ENCODE data around the gene MYO7B. TPM values are rescaled to one million over a fixed set of nuclear protein-coding genes. Genes with fewer than 3 reads are reported as not detected.

The MYO7B gene
- total and polyA plus RNA-seq, 9 of the 15 experiments (the other 6 are each of a cell fraction or from before 2014, with no cell fraction given): 0.08 TPM; not detected in 8

DNA sequence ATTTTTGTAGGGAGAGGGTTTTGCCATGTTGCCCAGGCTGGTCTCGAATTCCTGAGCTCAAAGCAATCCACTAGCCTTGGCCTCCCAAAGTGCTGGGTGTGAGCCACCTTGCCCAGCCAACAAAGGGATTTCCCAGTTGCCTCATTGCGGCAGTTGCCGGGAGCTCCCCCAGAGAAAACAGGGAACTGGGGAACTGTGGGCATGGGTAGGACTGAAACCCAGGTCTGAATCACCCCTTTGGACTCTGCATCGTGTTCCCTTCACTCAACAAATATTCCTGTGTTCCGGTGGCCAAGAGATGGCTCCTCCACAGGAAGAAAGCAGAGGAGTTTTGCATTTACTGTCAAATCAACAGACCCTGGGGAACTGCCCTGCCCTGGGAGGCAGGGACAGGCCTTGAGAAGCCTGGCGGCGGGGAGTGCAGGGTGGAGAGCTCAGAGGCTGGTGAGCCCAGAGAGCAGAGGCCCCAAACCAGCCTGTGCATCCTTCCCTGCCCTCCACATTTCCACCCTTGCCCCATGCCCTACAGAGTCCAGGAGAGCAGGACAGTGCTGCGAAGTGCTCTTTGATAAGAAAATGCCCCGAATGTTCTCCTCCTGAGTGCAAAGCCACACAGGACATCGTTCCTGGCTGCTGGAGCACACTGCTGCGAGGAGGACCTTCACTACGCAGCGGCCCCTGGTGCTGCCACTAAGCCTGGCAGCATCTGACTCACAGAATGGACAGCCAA is 24.9 kb downstream of the MYO7B start:
- ChIA-PET POLR2A (no interaction called here), CTCF (ENCODE audit: low intra/inter-chr PET ratio) (no interaction called here)
- H3K36me3 ChIP-seq (ENCODE audit: control insufficient read depth, insufficient read depth, low read length): no peaks in the 10 kb centered on the region
- ATAC-seq (no peak; the same call in none of the 3 replicates), FAIRE-seq (no peak), DNase-seq (ENCODE audit: extremely low read depth in 1 of 4, low spot score in 3 of 4) (no peak)
- H3K9ac ChIP-seq (ENCODE audit: insufficient read depth in 1 of 2, low read depth in 2 of 2, low read length in 2 of 2): peak overlapping the region in 1 of 2 experiments; percentile 8; a peak in 1 of 4 replicates
- no peak overlapping the region for H3K4me3 ChIP-seq
- 0 out of 5 replicates have a peak, but pooled peaks cover 0 to 3% of the 10 kb centered on the region in 2 experiments for H3K4me1 ChIP-seq (replicated peaks in 1 of 2; ENCODE audit: control insufficient read depth in 2 of 2, insufficient read depth in 2 of 2, low read length in 2 of 2)
- no peaks in the 10 kb centered on the region for H3K9me3 ChIP-seq (replicated peaks; ENCODE audit: control insufficient read depth, insufficient read depth, low read depth, low read length)
- intact Hi-C loops (cut with micrococcal nuclease) (no loop called here), in situ Hi-C loops (cut with MboI) (no loop called here)
- BruUV-seq (replicated peaks): no TSS peak
- H3K4me2 ChIP-seq (ENCODE audit: insufficient read depth, low read length): no peak overlapping the region
- no peaks in the 10 kb centered on the region for H3K9me1 ChIP-seq (ENCODE audit: control insufficient read depth, insufficient read depth, low read length)
- TF ChIP-seq ZNF696 (CRISPR knock-in tag; conservative IDR thresholded peaks at IDR 0.05) (no peak), ZNF3 (CRISPR knock-in tag; IDR thresholded peaks at IDR 0.05) (no peak), ZNF589 (CRISPR knock-in tag; IDR thresholded peaks at IDR 0.05; ENCODE audit: low read depth) (no peak), CBFA2T2 (conservative IDR thresholded peaks at IDR 0.05) (no peak), MTA2 (IDR thresholded peaks at IDR 0.05; ENCODE audit: low read depth) (no peak), ZNF175 (CRISPR knock-in tag; IDR thresholded peaks at IDR 0.05; ENCODE audit: low read depth) (no peak), BMI1 (IDR thresholded peaks at IDR 0.05; ENCODE audit: low read length) (no peak), PURB (CRISPR knock-in tag; IDR thresholded peaks at IDR 0.05; ENCODE audit: low read depth) (no peak), TBL1XR1 (IDR thresholded peaks at IDR 0.05; ENCODE audit: low read length in 2 of 2) (no peak), SRSF9 (IDR thresholded peaks at IDR 0.05; ENCODE audit: borderline replicate concordance, low read depth, low read length) (no peak), ZNF239 (CRISPR knock-in tag; IDR thresholded peaks at IDR 0.05) (no peak), PCBP1 (IDR thresholded peaks at IDR 0.05; ENCODE audit: low read depth, low read length, poor library complexity, severe bottlenecking) (no peak), ZBTB8A (IDR thresholded peaks at IDR 0.05; ENCODE audit: partially characterized antibody) (no peak), ZNF586 (CRISPR knock-in tag; conservative IDR thresholded peaks at IDR 0.05) (no peak), NR2C2 (CRISPR knock-in tag; IDR thresholded peaks at IDR 0.05) (no peak), NR2C2 (tag; IDR thresholded peaks at IDR 0.05) (no peak)
- TF ChIP-seq, protein P1, sequence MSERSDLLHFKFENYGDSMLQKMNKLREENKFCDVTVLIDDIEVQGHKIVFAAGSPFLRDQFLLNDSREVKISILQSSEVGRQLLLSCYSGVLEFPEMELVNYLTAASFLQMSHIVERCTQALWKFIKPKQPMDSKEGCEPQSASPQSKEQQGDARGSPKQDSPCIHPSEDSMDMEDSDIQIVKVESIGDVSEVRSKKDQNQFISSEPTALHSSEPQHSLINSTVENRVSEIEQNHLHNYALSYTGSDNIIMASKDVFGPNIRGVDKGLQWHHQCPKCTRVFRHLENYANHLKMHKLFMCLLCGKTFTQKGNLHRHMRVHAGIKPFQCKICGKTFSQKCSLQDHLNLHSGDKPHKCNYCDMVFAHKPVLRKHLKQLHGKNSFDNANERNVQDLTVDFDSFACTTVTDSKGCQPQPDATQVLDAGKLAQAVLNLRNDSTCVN (CRISPR knock-in tag; IDR thresholded peaks at IDR 0.05): no peak
- TF ChIP-seq, protein P2, sequence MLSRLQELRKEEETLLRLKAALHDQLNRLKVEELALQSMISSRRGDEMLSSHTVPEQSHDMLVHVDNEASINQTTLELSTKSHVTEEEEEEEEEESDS (CRISPR knock-in tag; IDR thresholded peaks at IDR 0.05): no peak
- TF ChIP-seq, protein P3, sequence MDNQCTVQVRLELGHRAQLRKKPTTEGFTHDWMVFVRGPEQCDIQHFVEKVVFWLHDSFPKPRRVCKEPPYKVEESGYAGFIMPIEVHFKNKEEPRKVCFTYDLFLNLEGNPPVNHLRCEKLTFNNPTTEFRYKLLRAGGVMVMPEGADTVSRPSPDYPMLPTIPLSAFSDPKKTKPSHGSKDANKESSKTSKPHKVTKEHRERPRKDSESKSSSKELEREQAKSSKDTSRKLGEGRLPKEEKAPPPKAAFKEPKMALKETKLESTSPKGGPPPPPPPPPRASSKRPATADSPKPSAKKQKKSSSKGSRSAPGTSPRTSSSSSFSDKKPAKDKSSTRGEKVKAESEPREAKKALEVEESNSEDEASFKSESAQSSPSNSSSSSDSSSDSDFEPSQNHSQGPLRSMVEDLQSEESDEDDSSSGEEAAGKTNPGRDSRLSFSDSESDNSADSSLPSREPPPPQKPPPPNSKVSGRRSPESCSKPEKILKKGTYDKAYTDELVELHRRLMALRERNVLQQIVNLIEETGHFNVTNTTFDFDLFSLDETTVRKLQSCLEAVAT (IDR thresholded peaks at IDR 0.05): no peak
- TF ChIP-seq, protein P4, sequence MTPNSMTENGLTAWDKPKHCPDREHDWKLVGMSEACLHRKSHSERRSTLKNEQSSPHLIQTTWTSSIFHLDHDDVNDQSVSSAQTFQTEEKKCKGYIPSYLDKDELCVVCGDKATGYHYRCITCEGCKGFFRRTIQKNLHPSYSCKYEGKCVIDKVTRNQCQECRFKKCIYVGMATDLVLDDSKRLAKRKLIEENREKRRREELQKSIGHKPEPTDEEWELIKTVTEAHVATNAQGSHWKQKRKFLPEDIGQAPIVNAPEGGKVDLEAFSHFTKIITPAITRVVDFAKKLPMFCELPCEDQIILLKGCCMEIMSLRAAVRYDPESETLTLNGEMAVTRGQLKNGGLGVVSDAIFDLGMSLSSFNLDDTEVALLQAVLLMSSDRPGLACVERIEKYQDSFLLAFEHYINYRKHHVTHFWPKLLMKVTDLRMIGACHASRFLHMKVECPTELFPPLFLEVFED (CRISPR knock-in tag; conservative IDR thresholded peaks at IDR 0.05): no peak
- H2AFZ ChIP-seq (ENCODE audit: low read depth, low read length): no peak overlapping the region
- no peaks in the 10 kb centered on the region for H3K79me2 ChIP-seq (ENCODE audit: control insufficient read depth, insufficient read depth, low read length)
- WGBS (ENCODE audit: insufficient coverage, low coverage, missing lambda C conversion rate): 5% methylated on average over 13 of the region's 13 CpGs
- no peak overlapping the region for H3K27ac ChIP-seq (ENCODE audit: extremely low read depth, low read depth, low read length)
- H3K27me3 ChIP-seq (ENCODE audit: control insufficient read depth in 2 of 2, insufficient read depth in 2 of 2, low read length in 2 of 2): peaks cover 34 to 59% of the 10 kb centered on the region in 2 experiments
- H4K20me1 ChIP-seq (replicated peaks; ENCODE audit: control insufficient read depth, insufficient read depth, low read length): no peaks in the 10 kb centered on the region

All from K562 (cell line).